ENCODE measurements around the gene FTH1. TPM values are rescaled to one million over a fixed set of nuclear protein-coding genes. Genes with fewer than 3 reads are reported as not detected.
"Not testable (repeated sequence)": the region's sequence is repeated elsewhere in the genome, so short reads cannot be mapped to it uniquely, and the experiment has no call there.

FTH1 gene
- total and polyA plus RNA-seq, 2 of the 4 experiments (the other 2 are of a cell fraction), result 344 to 2,516 TPM

GRCh38 chr11:61953632-61954031 is 13.8 kb downstream of the FTH1 start:
- H4K20me1 ChIP-seq (ENCODE audit: insufficient read depth, low read length); dilution Hi-C loops (cut with HindIII; ENCODE audit: low sequenced_read_pairs, unreplicated experiment); H3K9me3 ChIP-seq (ENCODE audit: control insufficient read depth, insufficient read depth, low read length); H3K4ac ChIP-seq (ENCODE audit: low read depth, low read length); H3K4me3 ChIP-seq (ENCODE audit: insufficient read depth, low read depth, low read length); H4K91ac ChIP-seq (ENCODE audit: insufficient read depth, low read depth, low read length); intact Hi-C loops (cut with micrococcal nuclease); H4K8ac ChIP-seq (ENCODE audit: low read depth in 2 of 2, low read length in 2 of 2); BruUV-seq (replicated peaks); H3K4me2 ChIP-seq (ENCODE audit: low read depth, low read length); POLR2A ChIA-PET (ENCODE audit: unreplicated experiment); H2BK15ac ChIP-seq (ENCODE audit: low read depth, low read length); H3K18ac ChIP-seq (ENCODE audit: low read depth, low read length); H3K14ac ChIP-seq (replicated peaks; ENCODE audit: low read depth, low read length); H2AFZ ChIP-seq (replicated peaks; ENCODE audit: low read length, poor library complexity); H4K5ac ChIP-seq (ENCODE audit: low read depth, low read length); H2BK5ac ChIP-seq (ENCODE audit: low read depth, low read length, poor library complexity, severe bottlenecking); H2AK5ac ChIP-seq (ENCODE audit: low read depth, low read length); DNase-seq; H2BK120ac ChIP-seq (ENCODE audit: low read depth, low read length); H3K23ac ChIP-seq (ENCODE audit: low read depth, low read length); H3K9ac ChIP-seq (ENCODE audit: low read depth, low read length); H3K56ac ChIP-seq (ENCODE audit: extremely low read depth, insufficient read depth, low read length); ATAC-seq (ENCODE audit: low read depth); H2BK20ac ChIP-seq (ENCODE audit: low read depth, low read length); H2AK9ac ChIP-seq (replicated peaks; ENCODE audit: low read depth, low read length, poor library complexity); H3K27me3 ChIP-seq (ENCODE audit: control insufficient read depth, insufficient read depth, low read length); H3K27ac ChIP-seq (ENCODE audit: insufficient read depth, low read length): not testable (repeated sequence)
- CTCF ChIA-PET, result interaction anchor here (1.8 kb wide), 1 partner anchor 128 kb away, joined by 11 read pairs; no protein-coding TSS in a partner anchor
- Histone ChIP-seq H3K36me3 (ENCODE audit: control insufficient read depth, insufficient read depth, low read length) (peaks cover 15% of the 10 kb centered on the region; the same call in 1 of the 2 replicates), H3K9me1 (ENCODE audit: insufficient read depth, low read length) (peaks cover 20% of the 10 kb centered on the region), H3K4me1 (ENCODE audit: control insufficient read depth, insufficient read depth, low read length) (peaks cover 14% of the 10 kb centered on the region), H3K79me1 (ENCODE audit: low read depth in 1 of 2, low read length in 2 of 2) (peaks cover 0 to 26% of the 10 kb centered on the region in 2 experiments; a peak in 3 of 4 replicates)
- in situ Hi-C loops (cut with MboI; ENCODE audit: low sequenced_read_pairs), result loop anchor here (5.0 to 10.0 kb wide), 2 partner anchors 121 to 156 kb away; no protein-coding TSS in a partner anchor
- no CpG with 5 or more reads among the region's 5 CpGs for WGBS, 2 experiments (ENCODE audit: extremely low coverage in 2 of 2, insufficient read length in 1 of 2)

Data from IMR-90 (cell line).